GM18502 (cell line): ENCODE measurements around the gene SH3GL1.

Source experiments
- ATAC-seq: cut with Tn5 transposase; IDR thresholded peaks from one replicate; pipeline ENCODE4 v1.9.1; 2021; ENCODE audit warnings: mild to moderate bottlenecking; ENCODE audit not compliant: unreplicated experiment, poor library complexity

SH3GL1 gene

DNA sequence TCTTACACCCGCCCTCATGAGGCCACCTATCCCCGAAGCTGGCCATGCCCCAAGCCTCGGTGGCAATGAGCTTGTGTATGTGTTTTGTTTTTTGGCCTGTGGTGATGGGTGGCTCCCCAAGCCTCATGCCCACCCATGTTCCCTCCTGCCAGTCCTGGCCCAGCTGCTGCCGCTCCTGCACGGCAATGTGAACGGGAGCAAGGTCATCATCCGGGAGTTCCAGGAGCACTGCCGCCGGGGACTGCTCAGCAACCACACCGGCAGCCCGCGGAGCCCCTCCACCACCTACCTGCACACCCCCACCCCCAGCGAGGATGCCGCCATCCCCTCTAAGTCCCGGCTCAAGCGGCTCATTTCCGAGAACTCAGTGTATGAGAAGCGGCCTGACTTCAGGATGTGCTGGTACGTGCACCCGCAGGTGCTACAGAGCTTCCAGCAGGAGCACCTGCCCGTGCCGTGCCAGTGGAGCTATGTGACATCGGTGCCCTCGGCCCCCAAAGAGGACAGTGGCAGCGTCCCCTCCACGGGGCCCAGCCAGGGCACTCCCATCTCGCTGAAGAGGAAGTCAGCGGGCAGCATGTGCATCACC is 32.7 kb upstream of the SH3GL1 start:
- no peak for ATAC-seq

GRCh38 chr19:4431808-4432674 is 31.7 kb upstream of the SH3GL1 start:
- ATAC-seq: no peak

DNA sequence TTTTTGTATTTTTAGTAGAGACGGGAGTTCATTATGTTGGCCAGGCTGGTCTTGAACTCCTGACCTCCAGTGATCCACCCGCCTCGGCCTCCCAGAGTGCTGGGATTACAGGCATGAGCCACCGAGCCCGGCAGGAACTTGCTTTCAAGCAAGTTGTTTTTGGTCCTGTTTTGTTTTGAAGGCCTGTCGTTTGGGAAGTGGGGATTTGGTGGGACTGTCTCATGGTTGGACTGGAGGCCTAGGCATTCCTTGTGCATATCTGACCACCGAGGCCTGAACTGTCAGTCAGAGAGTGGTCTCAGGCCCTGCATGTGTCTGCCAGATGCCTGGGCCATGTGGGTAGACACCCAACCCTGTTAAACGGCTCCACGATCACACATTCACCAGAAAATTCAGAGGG is 30.9 kb upstream of the SH3GL1 start:
- ATAC-seq: no peak

GRCh38 chr19:4430760-4431159 is 30.4 kb upstream of the SH3GL1 start:
- ATAC-seq: no peak

DNA sequence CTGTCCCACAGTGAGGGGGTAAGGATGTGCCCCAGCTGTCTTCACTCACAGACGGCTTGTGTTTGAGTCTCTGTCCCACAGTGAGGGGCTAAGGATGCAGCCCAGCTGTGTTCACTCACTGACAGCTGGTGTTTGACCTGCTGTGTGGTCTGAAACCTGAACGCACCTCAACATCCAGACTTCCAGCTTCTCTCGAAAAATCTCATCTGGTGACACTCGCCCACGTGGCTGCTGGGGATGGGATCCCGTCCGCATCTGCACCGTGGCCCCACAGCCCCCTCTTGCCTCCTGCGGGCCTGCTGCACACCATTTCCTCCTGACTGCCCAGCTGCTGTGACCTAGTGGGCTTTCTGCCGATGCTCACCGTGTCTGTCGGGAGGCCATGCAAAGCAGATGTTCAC is 29.4 kb upstream of the SH3GL1 start:
- ATAC-seq: no peak

- no peak for ATAC-seq
These were observed 28.9 kb upstream of the SH3GL1 start for GRCh38 chr19:4429256-4429655.

DNA sequence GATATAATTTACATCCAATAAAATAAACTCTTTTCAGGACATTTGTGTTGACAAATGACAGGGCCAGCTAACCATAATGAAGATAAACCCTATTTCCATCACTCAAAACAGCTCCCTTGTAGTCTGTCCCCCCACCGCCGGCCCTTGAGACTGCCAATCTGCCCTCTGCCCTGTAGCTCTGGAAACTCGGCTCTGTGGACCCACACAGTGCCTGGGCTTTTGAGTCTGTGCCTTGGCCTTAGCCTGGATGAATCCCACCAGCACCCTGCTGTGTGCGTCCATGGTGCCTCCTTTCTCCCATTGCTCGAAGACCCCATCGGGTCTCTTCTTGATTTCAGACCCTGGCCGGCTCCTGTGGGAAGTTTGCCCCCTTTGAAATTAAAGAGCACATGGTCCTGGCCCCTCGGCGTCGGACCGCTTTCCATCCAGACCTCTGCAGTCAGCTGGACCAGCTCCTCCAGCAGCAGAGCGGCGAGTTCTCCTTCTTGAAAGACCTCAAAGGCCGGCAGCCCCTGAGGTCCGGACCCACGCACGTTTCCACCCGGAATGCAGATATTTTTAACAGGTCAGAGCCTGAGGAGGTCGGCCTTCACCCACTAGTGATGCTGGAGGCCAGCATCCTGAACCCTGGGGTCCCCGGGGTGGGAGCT is 28.1 kb upstream of the SH3GL1 start:
- ATAC-seq: no peak

DNA sequence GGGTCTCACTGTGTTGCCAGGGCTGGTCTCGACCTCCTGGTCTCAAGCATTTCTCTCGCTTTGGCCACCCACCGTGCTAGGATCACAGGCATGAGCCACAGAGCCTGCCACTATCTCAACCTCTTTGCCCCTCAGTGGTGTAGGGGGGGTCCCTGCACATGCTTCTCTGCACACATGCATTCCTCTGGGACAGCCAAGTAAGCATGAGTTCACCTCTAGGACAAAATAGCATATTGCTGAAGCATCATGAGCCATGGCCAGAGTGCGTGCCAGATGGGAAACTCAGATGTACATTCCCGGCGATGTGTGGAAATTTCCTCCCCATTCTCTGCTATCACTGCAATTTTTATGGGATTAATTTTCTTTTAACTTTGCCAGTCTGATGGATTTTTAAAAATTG is 25.2 kb upstream of the SH3GL1 start:
- ATAC-seq: no peak

- no peak for ATAC-seq
These were observed 23.2 kb upstream of the SH3GL1 start for GRCh38 chr19:4423416-4424126.

- no peak for ATAC-seq
These were observed 15.9 kb upstream of the SH3GL1 start for GRCh38 chr19:4416268-4416667.

DNA sequence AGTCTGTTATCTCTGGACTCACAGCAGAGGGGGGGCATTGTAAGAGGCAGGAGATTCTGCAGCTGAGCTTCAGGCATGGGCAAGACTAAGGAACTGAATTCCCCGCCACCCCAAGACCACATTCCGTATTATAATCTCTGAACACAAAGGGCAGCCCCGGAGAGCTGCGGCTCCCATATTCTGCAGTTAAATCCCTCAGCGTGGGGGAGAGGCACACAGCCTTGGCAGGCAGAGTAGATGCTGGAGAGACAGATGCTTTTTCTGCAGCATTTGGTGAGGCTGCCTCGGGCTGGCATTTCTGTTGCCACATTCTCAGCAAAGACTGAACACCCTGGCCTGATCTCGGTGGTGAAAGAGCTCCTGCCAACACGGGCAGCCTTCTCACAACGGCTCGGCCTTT is 15.0 kb upstream of the SH3GL1 start:
- no peak for ATAC-seq

DNA sequence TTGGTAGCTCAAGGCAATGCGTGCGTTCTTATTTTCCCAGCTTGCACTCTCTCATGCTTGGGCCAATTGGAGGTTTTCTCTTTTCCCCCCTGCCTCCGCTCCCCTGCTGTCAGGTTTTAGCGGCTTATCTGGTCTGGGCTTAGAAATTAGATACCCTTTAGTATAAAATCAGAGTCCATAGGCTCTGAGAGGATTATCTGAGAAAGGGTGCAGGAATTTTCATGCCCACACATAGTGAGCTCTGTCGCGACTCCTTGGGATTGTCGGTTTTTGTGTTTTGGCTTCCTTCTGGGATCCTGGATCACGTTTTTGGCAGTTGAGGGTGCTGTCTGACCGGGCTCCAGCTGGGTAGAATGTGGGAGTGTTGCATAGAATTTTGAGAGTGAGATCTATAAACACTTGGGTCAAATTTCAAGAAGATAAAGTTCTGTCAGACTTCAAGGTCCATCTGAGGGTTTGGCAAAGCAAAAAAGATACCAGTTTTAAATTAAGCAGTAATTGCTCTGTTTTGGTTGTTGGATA is 14.5 kb upstream of the SH3GL1 start:
- ATAC-seq: no peak

GRCh38 chr19:4414144-4414799 is 13.9 kb upstream of the SH3GL1 start:
- no peak for ATAC-seq

GRCh38 chr19:4413588-4413987 is 13.2 kb upstream of the SH3GL1 start:
- ATAC-seq: no peak

GRCh38 chr19:4409123-4409933 is 9.0 kb upstream of the SH3GL1 start:
- no peak for ATAC-seq

- no peak for ATAC-seq
These were observed 6.3 kb upstream of the SH3GL1 start for GRCh38 chr19:4406626-4407025.

- no peak for ATAC-seq
These were observed 5.6 kb upstream of the SH3GL1 start for GRCh38 chr19:4405977-4406376.

- no peak for ATAC-seq
These were observed 2.8 kb upstream of the SH3GL1 start for GRCh38 chr19:4403005-4403761.
